ENCODE data around the gene PCDHA1. TPM values are rescaled to one million over a fixed set of nuclear protein-coding genes. Genes with fewer than 3 reads are reported as not detected.

The PCDHA1 gene
- total and polyA plus RNA-seq, 2 of the 13 experiments (the other 11 are each of a cell fraction or from before 2014, with no cell fraction given), result not detected

GRCh38 chr5:141040771-141041426 lies 255.0 kb downstream of the PCDHA1 start (continued):
- TF ChIP-seq REST (IDR thresholded peaks at IDR 0.05; ENCODE audit: borderline replicate concordance in 1 of 2, low read depth in 1 of 2, low read length in 2 of 2) (peak; percentile 90 to 98), ZC3H13 (CRISPR knock-in tag; IDR thresholded peaks at IDR 0.05) (no peak), SP4 (CRISPR knock-in tag; IDR thresholded peaks at IDR 0.05) (peak; percentile 63; the same call in 1 of the 2 replicates), KLF13 (CRISPR knock-in tag; IDR thresholded peaks at IDR 0.05) (no peak), NR2F1 (CRISPR knock-in tag; IDR thresholded peaks at IDR 0.05) (0 out of 4 replicates have a peak, but pooled peaks of 1 of the 2 experiments have one; percentile 34), RFXANK (CRISPR knock-in tag; IDR thresholded peaks at IDR 0.05) (no peak), ZBTB43 (CRISPR knock-in tag; conservative IDR thresholded peaks at IDR 0.05) (peak; percentile 72), ZNF30 (CRISPR knock-in tag; IDR thresholded peaks at IDR 0.05) (no peak), ETV5 (CRISPR knock-in tag; IDR thresholded peaks at IDR 0.05; ENCODE audit: borderline replicate concordance) (0 out of 2 replicates have a peak, but pooled peaks have one; percentile 43), SMAD1 (CRISPR knock-in tag; IDR thresholded peaks at IDR 0.05; ENCODE audit: borderline replicate concordance, low read depth) (no peak), HNRNPL (IDR thresholded peaks at IDR 0.05; ENCODE audit: low read depth, low read length) (no peak), CBX5 (CRISPR knock-in tag; IDR thresholded peaks at IDR 0.05; ENCODE audit: borderline replicate concordance) (peak; percentile 78; the same call in 1 of the 2 replicates), ZNF138 (CRISPR knock-in tag; IDR thresholded peaks at IDR 0.05; ENCODE audit: low read depth) (no peak), SPEN (CRISPR knock-in tag; IDR thresholded peaks at IDR 0.05; ENCODE audit: low read depth) (0 out of 2 replicates have a peak, but pooled peaks have one; percentile 51), CTCF (CRISPR knock-in tag; IDR thresholded peaks at IDR 0.05) (peak; percentile 81), PPARG (CRISPR knock-in tag; conservative IDR thresholded peaks at IDR 0.05) (no peak), PLSCR1 (CRISPR knock-in tag; IDR thresholded peaks at IDR 0.05; ENCODE audit: borderline replicate concordance) (no peak), NAIF1 (CRISPR knock-in tag; IDR thresholded peaks at IDR 0.05; ENCODE audit: borderline replicate concordance) (no peak), HNF4A (CRISPR knock-in tag; IDR thresholded peaks at IDR 0.05) (peak; percentile 19; the same call in 1 of the 2 replicates), DDIT3 (CRISPR knock-in tag; IDR thresholded peaks at IDR 0.05) (no peak), MEF2D (CRISPR knock-in tag; IDR thresholded peaks at IDR 0.05) (peak; percentile 38; the same call in 1 of the 2 replicates)
